CD4-positive, alpha-beta memory T cell (primary cell): ENCODE data around the gene HEG1. TPM values are rescaled to one million over a fixed set of nuclear protein-coding genes. Genes with fewer than 3 reads are reported as not detected.

Source experiments
- CTCF ChIA-PET: fragments of 350-600 bp; sonication (Branson Sonifier 250); formaldehyde crosslinking; loops from one replicate; lab custom pipeline; 2021; ENCODE audit warnings: inconsistent platforms; ENCODE audit not compliant: partially characterized antibody; lab: Charles Lee
- POLR2A ChIA-PET: fragments of 350-600 bp; sonication (Branson Sonifier 250); formaldehyde crosslinking; loops from one replicate; lab custom pipeline; 2021; ENCODE audit not compliant: partially characterized antibody; lab: Charles Lee
- DNase-seq, 5 donors: peaks; one replicate each; pipeline versions ENCODE4 v3.0.0 to v3.0.0-alpha.2; 2020 to 2022; ENCODE audit warnings: mixed read lengths in 1 of 5
- H3K27ac ChIP-seq: one replicate; pipeline ENCODE4 v1.7.0; 2013; ENCODE audit warnings: low read depth, low read length
- H3K27me3 ChIP-seq: 2 replicates; pipeline ENCODE4 v1.7.0; 2013; ENCODE audit warnings: mild to moderate bottlenecking, low read length, moderate library complexity; ENCODE audit not compliant: insufficient read depth
- H3K36me3 ChIP-seq: 2 replicates; pipeline ENCODE4 v1.7.0; 2013; ENCODE audit warnings: mild to moderate bottlenecking, low read length, moderate library complexity; ENCODE audit not compliant: insufficient read depth
- H3K4me1 ChIP-seq: 2 replicates; pipeline ENCODE4 v1.7.0; 2013; ENCODE audit warnings: mild to moderate bottlenecking, low read length, moderate library complexity; ENCODE audit not compliant: insufficient read depth
- H3K4me3 ChIP-seq, 2 donors: one replicate each; pipeline ENCODE4 v1.7.0; 2013; ENCODE audit warnings: low read length in 2 of 2, mild to moderate bottlenecking in 1 of 2
- H3K9me3 ChIP-seq, 2 donors: one replicate each; pipeline ENCODE4 v1.7.0; 2013; ENCODE audit warnings: low read length in 2 of 2, control low read depth in 1 of 2; ENCODE audit not compliant: control insufficient read depth in 1 of 2
- H3K27ac Mint-ChIP-seq, 7 donors: one replicate each; pipeline ENCODE4 v1.8.0; 2020 to 2021; ENCODE audit warnings: mixed read lengths in 7 of 7, mild to moderate bottlenecking in 6 of 7, inconsistent platforms in 3 of 7, moderate library complexity in 3 of 7
- H3K27me3 Mint-ChIP-seq, 2 donors: one replicate each; pipeline ENCODE4 v1.8.0; 2020 to 2021; ENCODE audit warnings: mixed read lengths in 2 of 2
- H3K36me3 Mint-ChIP-seq, 2 donors: one replicate each; pipeline ENCODE4 v1.8.0; 2020 to 2021; ENCODE audit warnings: mixed read lengths in 2 of 2, inconsistent platforms in 1 of 2, mild to moderate bottlenecking in 1 of 2
- H3K4me1 Mint-ChIP-seq, 4 donors: one replicate each; pipeline ENCODE4 v1.8.0; 2020 to 2021; ENCODE audit warnings: mixed read lengths in 4 of 4, mild to moderate bottlenecking in 1 of 4
- H3K4me3 Mint-ChIP-seq, 8 donors: one replicate each; pipeline ENCODE4 v1.8.0; 2020 to 2021; ENCODE audit warnings: mixed read lengths in 8 of 8, mild to moderate bottlenecking in 7 of 8, moderate library complexity in 6 of 8, inconsistent platforms in 3 of 8
- H3K9me3 Mint-ChIP-seq, 8 donors: one replicate each; pipeline ENCODE4 v1.8.0; 2020 to 2021; ENCODE audit warnings: mixed read lengths in 8 of 8, mild to moderate bottlenecking in 5 of 8, inconsistent platforms in 3 of 8, moderate library complexity in 1 of 8
- intact Hi-C: fragments of 100-400 bp; cut with micrococcal nuclease; formaldehyde crosslinking; loops from one replicate; pipeline ENCODE4 v1.15.1; 2023
- polyA plus RNA-seq, 2 donors: library from polyadenylated mRNA; unstranded; fragments of 300-500 nt; fragmentation: Illumina TruSeq; gene quantifications; one replicate each; pipeline ENCODE4 v1.2.3, GENCODE V29; 2021
- total RNA-seq, 2 experiments: library from RNA; stranded (reverse); gene quantifications; one replicate each; pipeline ENCODE4 v1.2.3, GENCODE V29; 2021

The HEG1 gene
- total and polyA plus RNA-seq, 4 experiments from 2014 or later, result 1.1 to 21.7 (median 12.5) TPM

GRCh38 chr3:125025642-125026041 lies 30.2 kb downstream of the HEG1 start:
- Mint-ChIP-seq H3K27me3 (no peaks in the 10 kb centered on the region), H3K4me1 (peaks cover 40 to 75% (median 45%) of the 10 kb centered on the region in 4 donors), H3K9me3 (no peaks in the 10 kb centered on the region), H3K36me3 (peaks cover 50 to 67% of the 10 kb centered on the region in 2 donors), H3K27ac (peak overlapping the region in 4 of 7 donors; percentile 44 to 80 (median 63)), H3K4me3 (peak overlapping the region in 1 of 8 donors; percentile 18)
- ChIA-PET POLR2A (no interaction called here), CTCF (no interaction called here)
- no peak overlapping the region for H3K27ac ChIP-seq
- peaks cover 36% of the 10 kb centered on the region for H3K4me1 ChIP-seq
- H3K27me3 ChIP-seq, result no peaks in the 10 kb centered on the region
- no peak overlapping the region for H3K4me3 ChIP-seq
- peaks cover 13% of the 10 kb centered on the region for H3K36me3 ChIP-seq
- H3K9me3 ChIP-seq, result no peaks in the 10 kb centered on the region
- intact Hi-C loops, result no loop called here
- DNase-seq, result no peak

GRCh38 chr3:125024817-125025216 lies 31.0 kb downstream of the HEG1 start:
- H3K27me3 Mint-ChIP-seq, result no peaks in the 10 kb centered on the region
- peak overlapping the region in 5 of 7 donors; percentile 18 to 93 (median 47) for H3K27ac Mint-ChIP-seq
- H3K27me3 ChIP-seq, result no peaks in the 10 kb centered on the region
- H3K4me3 Mint-ChIP-seq, result no peak overlapping the region
- peaks cover 18% of the 10 kb centered on the region for H3K36me3 ChIP-seq
- no peak overlapping the region for H3K27ac ChIP-seq
- no peaks in the 10 kb centered on the region for H3K9me3 Mint-ChIP-seq
- H3K9me3 ChIP-seq, result no peaks in the 10 kb centered on the region
- CTCF ChIA-PET, result no interaction called here
- peaks cover 44 to 74% of the 10 kb centered on the region in 2 donors for H3K36me3 Mint-ChIP-seq
- POLR2A ChIA-PET, result interaction anchor here (1.0 kb wide), 1 partner anchor 20 kb away, joined by 5 read pairs; no protein-coding TSS in a partner anchor
- intact Hi-C loops, result no loop called here
- no peak overlapping the region for H3K4me3 ChIP-seq
- peaks cover 37% of the 10 kb centered on the region for H3K4me1 ChIP-seq
- H3K4me1 Mint-ChIP-seq, result peaks cover 37 to 80% (median 42%) of the 10 kb centered on the region in 4 donors
- no peak for DNase-seq

- Mint-ChIP-seq H3K9me3 (no peaks in the 10 kb centered on the region), H3K4me3 (peak overlapping the region in 5 of 8 donors; percentile 33 to 67 (median 48)), H3K27me3 (no peaks in the 10 kb centered on the region), H3K36me3 (peaks cover 48 to 82% of the 10 kb centered on the region in 2 donors), H3K4me1 (peaks cover 43 to 88% (median 47%) of the 10 kb centered on the region in 4 donors), H3K27ac (peak overlapping the region in 6 of 7 donors; percentile 3 to 57 (median 34))
- intact Hi-C loops, result no loop called here
- H3K27me3 ChIP-seq, result no peaks in the 10 kb centered on the region
- H3K4me3 ChIP-seq, result no peak overlapping the region
- no peaks in the 10 kb centered on the region for H3K9me3 ChIP-seq
- peaks cover 45% of the 10 kb centered on the region for H3K4me1 ChIP-seq
- DNase-seq, result no peak
- peaks cover 18% of the 10 kb centered on the region for H3K36me3 ChIP-seq
- ChIA-PET CTCF (no interaction called here), POLR2A (interaction anchor here (1.0 to 1.6 kb wide), 2 partner anchors 19 to 29 kb away, joined by 5 read pairs; no protein-coding TSS in a partner anchor)
- H3K27ac ChIP-seq, result no peak overlapping the region
These were observed 31.8 kb downstream of the HEG1 start for GRCh38 chr3:125023833-125024555.

GRCh38 chr3:125022206-125022605 lies 33.6 kb downstream of the HEG1 start:
- no peak overlapping the region for H3K4me3 ChIP-seq
- peaks cover 42 to 77% of the 10 kb centered on the region in 2 donors for H3K36me3 Mint-ChIP-seq
- peaks cover 12% of the 10 kb centered on the region for H3K36me3 ChIP-seq
- no peaks in the 10 kb centered on the region for H3K9me3 Mint-ChIP-seq
- no peak for DNase-seq
- H3K27me3 Mint-ChIP-seq, result no peaks in the 10 kb centered on the region
- POLR2A ChIA-PET, result interaction anchor here (0.6 to 3.0 kb wide), 2 partner anchors 12 to 30 kb away, joined by 3 to 13 read pairs; no protein-coding TSS in a partner anchor
- CTCF ChIA-PET, result interaction anchor here (1.5 to 2.0 kb wide), 2 partner anchors 14 to 30 kb away, joined by 4 to 8 read pairs; no protein-coding TSS in a partner anchor
- H3K27ac ChIP-seq, result no peak overlapping the region
- H3K27me3 ChIP-seq, result no peaks in the 10 kb centered on the region
- H3K9me3 ChIP-seq, result no peaks in the 10 kb centered on the region
- H3K27ac Mint-ChIP-seq, result peak overlapping the region in 6 of 7 donors; percentile 2 to 63 (median 38)
- intact Hi-C loops, result no loop called here
- peaks cover 44 to 83% (median 50%) of the 10 kb centered on the region in 4 donors for H3K4me1 Mint-ChIP-seq
- H3K4me1 ChIP-seq, result peaks cover 51% of the 10 kb centered on the region
- peak overlapping the region in 4 of 8 donors; percentile 5 to 39 (median 24) for H3K4me3 Mint-ChIP-seq

- peak overlapping the region; percentile 43 to 88 (median 73) for H3K27ac Mint-ChIP-seq
- no peak for DNase-seq
- Histone ChIP-seq H3K36me3 (peaks cover 19% of the 10 kb centered on the region), H3K4me3 (no peak overlapping the region), H3K9me3 (no peaks in the 10 kb centered on the region), H3K27me3 (no peaks in the 10 kb centered on the region), H3K27ac (no peak overlapping the region), H3K4me1 (peaks cover 41% of the 10 kb centered on the region)
- H3K9me3 Mint-ChIP-seq, result no peaks in the 10 kb centered on the region
- peak overlapping the region in 7 of 8 donors; percentile 40 to 64 (median 56) for H3K4me3 Mint-ChIP-seq
- POLR2A ChIA-PET, result interaction anchor here (0.9 to 1.2 kb wide), 3 partner anchors 17 to 35 kb away, joined by 3 read pairs; no protein-coding TSS in a partner anchor
- intact Hi-C loops, result no loop called here
- H3K27me3 Mint-ChIP-seq, result no peaks in the 10 kb centered on the region
- H3K4me1 Mint-ChIP-seq, result peaks cover 33 to 64% (median 43%) of the 10 kb centered on the region in 4 donors
- CTCF ChIA-PET, result interaction anchor here (0.7 to 1.2 kb wide), 2 partner anchors 23 to 33 kb away, joined by 3 to 4 read pairs; no protein-coding TSS in a partner anchor
- peaks cover 43 to 74% of the 10 kb centered on the region in 2 donors for H3K36me3 Mint-ChIP-seq
These were observed 36.5 kb downstream of the HEG1 start for GRCh38 chr3:125019271-125019670.

GRCh38 chr3:125017406-125017805 lies 38.4 kb downstream of the HEG1 start:
- H3K9me3 Mint-ChIP-seq, result no peaks in the 10 kb centered on the region
- DNase-seq, result no peak
- no peaks in the 10 kb centered on the region for H3K27me3 ChIP-seq
- peaks cover 20 to 51% (median 30%) of the 10 kb centered on the region in 4 donors for H3K4me1 Mint-ChIP-seq
- H3K9me3 ChIP-seq, result no peaks in the 10 kb centered on the region
- no peak overlapping the region for H3K4me3 Mint-ChIP-seq
- intact Hi-C loops, result no loop called here
- peaks cover 22% of the 10 kb centered on the region for H3K4me1 ChIP-seq
- H3K27me3 Mint-ChIP-seq, result no peaks in the 10 kb centered on the region
- ChIA-PET POLR2A (no interaction called here), CTCF (no interaction called here)
- H3K36me3 Mint-ChIP-seq, result peaks cover 61 to 84% of the 10 kb centered on the region in 2 donors
- peaks cover 38% of the 10 kb centered on the region for H3K36me3 ChIP-seq
- no peak overlapping the region for H3K4me3 ChIP-seq
- H3K27ac Mint-ChIP-seq, result no peak overlapping the region
- no peak overlapping the region for H3K27ac ChIP-seq

- Histone ChIP-seq H3K27ac (no peak overlapping the region), H3K4me1 (peaks cover 13% of the 10 kb centered on the region), H3K4me3 (no peak overlapping the region), H3K9me3 (no peaks in the 10 kb centered on the region), H3K36me3 (peaks cover 47% of the 10 kb centered on the region), H3K27me3 (no peaks in the 10 kb centered on the region)
- Mint-ChIP-seq H3K4me3 (no peak overlapping the region), H3K27ac (peak overlapping the region in 1 of 7 donors; percentile 5), H3K9me3 (no peaks in the 10 kb centered on the region), H3K36me3 (peaks cover 81 to 90% of the 10 kb centered on the region in 2 donors), H3K27me3 (no peaks in the 10 kb centered on the region), H3K4me1 (peaks cover 27 to 50% (median 38%) of the 10 kb centered on the region in 4 donors)
- CTCF ChIA-PET, result no interaction called here
- POLR2A ChIA-PET, result no interaction called here
- intact Hi-C loops, result no loop called here
- DNase-seq, result no peak
These were observed 41.1 kb downstream of the HEG1 start for GRCh38 chr3:125014570-125015179.
